H1 (cell line): ENCODE results near the gene CNOT8. TPM values are rescaled to one million over a fixed set of nuclear protein-coding genes. Genes with fewer than 3 reads are reported as not detected.

Source experiments
- CTCF ChIA-PET: fragments of 300-600 bp; sonication (Branson Sonifier 250); formaldehyde crosslinking; loops from one replicate; lab custom pipeline; 2021; ENCODE audit not compliant: partially characterized antibody; lab: Charles Lee
- POLR2A ChIA-PET: fragments of 300-600 bp; sonication (Branson Sonifier 250); formaldehyde crosslinking; loops from one replicate; lab custom pipeline; 2021; ENCODE audit warnings: inconsistent platforms; ENCODE audit not compliant: partially characterized antibody; lab: Charles Lee
- DNase-seq, 2 experiments: peaks; one replicate each; pipeline versions ENCODE4 v3.0.0 to v3.0.0-alpha.2; 2010 to 2022; ENCODE audit warnings: low spot score in 2 of 2, low read depth in 1 of 2, mixed read lengths in 1 of 2
- FAIRE-seq: peaks from 2 replicates; lab custom pipeline; 2011; peaks lifted over from hg19 to GRCh38; lab: Jason Lieb, UNC
- H2AFZ ChIP-seq: 2 replicates; pipeline ENCODE4 v1.8.1; 2012; ENCODE audit warnings: low read length, inconsistent platforms
- H2AK5ac ChIP-seq: 2 replicates; pipeline ENCODE4 v1.6.1; 2013; ENCODE audit warnings: low read depth, low read length
- H2BK120ac ChIP-seq: replicated peaks from 2 replicates; pipeline ENCODE3; 2013; ENCODE audit warnings: low read depth, low read length, inconsistent platforms
- H2BK12ac ChIP-seq: 2 replicates; pipeline ENCODE4 v1.6.1; 2013; ENCODE audit warnings: low read depth, low read length
- H2BK15ac ChIP-seq: 2 replicates; pipeline ENCODE4 v1.6.1; 2013; ENCODE audit warnings: low read length
- H2BK20ac ChIP-seq: 2 replicates; pipeline ENCODE4 v1.6.1; 2013; ENCODE audit warnings: low read length
- H2BK5ac ChIP-seq: 2 replicates; pipeline ENCODE4 v1.6.1; 2013; ENCODE audit warnings: low read depth, low read length
- H3K14ac ChIP-seq: 2 replicates; pipeline ENCODE4 v1.6.1; 2013; ENCODE audit warnings: inconsistent platforms; ENCODE audit not compliant: insufficient read length
- H3K18ac ChIP-seq: 2 replicates; pipeline ENCODE4 v1.6.1; 2013; ENCODE audit warnings: low read length; ENCODE audit errors: extremely low read depth
- H3K23ac ChIP-seq: 2 replicates; pipeline ENCODE4 v1.6.1; 2013; ENCODE audit warnings: inconsistent platforms; ENCODE audit not compliant: insufficient read length
- H3K23me2 ChIP-seq: 2 replicates; pipeline ENCODE4 v1.6.1; 2013; ENCODE audit warnings: low read depth, low read length
- H3K27ac ChIP-seq: 2 replicates; pipeline ENCODE4 v1.6.1; 2011; ENCODE audit warnings: low read depth, low read length, inconsistent platforms
- H3K27me3 ChIP-seq, 4 experiments: replicated peaks in 1 of 4; 1 replicate in 1 of 4; 2 replicates in 3 of 4; pipeline versions ENCODE4 v1.6.1 to v1.8.1; 2011 to 2013; ENCODE audit warnings: low read length in 3 of 4, mild to moderate bottlenecking in 3 of 4, inconsistent platforms in 2 of 4, mixed read lengths in 2 of 4, moderate library complexity in 1 of 4; ENCODE audit not compliant: control insufficient read depth in 3 of 4, insufficient read depth in 3 of 4; ENCODE audit errors: extremely low read depth in 1 of 4
- H3K36me3 ChIP-seq, 4 experiments: 2 replicates each; pipeline versions ENCODE4 v1.6.1 to v1.8.1; 2011 to 2013; ENCODE audit warnings: mild to moderate bottlenecking in 4 of 4, low read length in 3 of 4, moderate library complexity in 2 of 4, control low read depth in 1 of 4, inconsistent platforms in 1 of 4; ENCODE audit not compliant: insufficient read depth in 4 of 4, control insufficient read depth in 2 of 4
- H3K4ac ChIP-seq: replicated peaks from 2 replicates; pipeline ENCODE3; 2013; ENCODE audit warnings: low read length, low read depth, mixed read lengths, inconsistent platforms; ENCODE audit not compliant: insufficient read length
- H3K4me1 ChIP-seq, 4 experiments: replicated peaks in 1 of 4; 1 replicate in 1 of 4; 2 replicates in 3 of 4; pipeline versions ENCODE4 v1.6.1 to v1.8.1; 2011 to 2013; ENCODE audit warnings: low read length in 3 of 4, inconsistent platforms in 2 of 4, mixed read lengths in 1 of 4; ENCODE audit not compliant: insufficient read depth in 4 of 4, control insufficient read depth in 3 of 4
- H3K4me2 ChIP-seq, 2 experiments: 2 replicates each; pipeline versions ENCODE4 v1.6.1 to v1.8.1; 2011 to 2013; ENCODE audit warnings: low read depth in 2 of 2, low read length in 2 of 2, control low read depth in 1 of 2, inconsistent platforms in 1 of 2, mild to moderate bottlenecking in 1 of 2; ENCODE audit not compliant: insufficient read depth in 1 of 2
- H3K4me3 ChIP-seq, 4 experiments: fragments of 200-600, 300-600 bp in 1 of 4; sonication (generic), shearing (Covaris generic), sonication (Bioruptor Twin) in 1 of 4; 2 replicates each; pipeline versions ENCODE4 v1.5.1 to v1.8.1; 2011 to 2016; ENCODE audit warnings: low read length in 4 of 4, low read depth in 3 of 4, control low read depth in 2 of 4, inconsistent platforms in 2 of 4, mild to moderate bottlenecking in 2 of 4, mixed read lengths in 1 of 4, moderate library complexity in 1 of 4; ENCODE audit not compliant: insufficient read depth in 2 of 4; ENCODE audit errors: extremely low read depth in 1 of 4
- H3K56ac ChIP-seq: replicated peaks from 2 replicates; pipeline ENCODE3; 2013; ENCODE audit warnings: low read depth, mild to moderate bottlenecking, mixed read lengths, low read length, inconsistent platforms; ENCODE audit not compliant: insufficient read length
- H3K79me1 ChIP-seq: 2 replicates; pipeline ENCODE4 v1.6.1; 2013; ENCODE audit warnings: low read depth, low read length, control low read depth
- H3K79me2 ChIP-seq, 2 experiments: 2 replicates each; pipeline versions ENCODE4 v1.6.1 to v1.8.1; 2012 to 2013; ENCODE audit warnings: low read length in 2 of 2, mild to moderate bottlenecking in 2 of 2, inconsistent platforms in 1 of 2; ENCODE audit not compliant: insufficient read depth in 2 of 2, control insufficient read depth in 1 of 2
- H3K9ac ChIP-seq, 4 experiments: replicated peaks in 1 of 4; 1 replicate in 1 of 4; 2 replicates in 3 of 4; pipeline versions ENCODE4 v1.6.1 to v1.8.1; 2011 to 2013; ENCODE audit warnings: low read depth in 3 of 4, low read length in 3 of 4, control low read depth in 2 of 4, mild to moderate bottlenecking in 2 of 4, moderate library complexity in 2 of 4, inconsistent platforms in 1 of 4; ENCODE audit errors: extremely low read depth in 1 of 4
- H3K9me3 ChIP-seq, 2 experiments: 2 replicates each; pipeline versions ENCODE4 v1.6.1 to v1.8.1; 2012 to 2013; ENCODE audit warnings: mild to moderate bottlenecking in 2 of 2, moderate library complexity in 2 of 2, control low read depth in 1 of 2, inconsistent platforms in 1 of 2, low read depth in 1 of 2, low read length in 1 of 2, mixed read lengths in 1 of 2; ENCODE audit not compliant: insufficient read depth in 2 of 2
- H4K20me1 ChIP-seq, 2 experiments: replicated peaks in 1 of 2; 2 replicates each; pipeline versions ENCODE3 to v1.8.1; 2011 to 2013; ENCODE audit warnings: inconsistent platforms in 2 of 2, low read length in 2 of 2, mild to moderate bottlenecking in 1 of 2; ENCODE audit not compliant: insufficient read depth in 2 of 2, control insufficient read depth in 1 of 2
- H4K5ac ChIP-seq: 2 replicates; pipeline ENCODE4 v1.6.1; 2013; ENCODE audit warnings: low read length, low read depth, mixed read lengths, inconsistent platforms; ENCODE audit not compliant: insufficient read length
- H4K8ac ChIP-seq: 2 replicates; pipeline ENCODE4 v1.8.0; 2013; ENCODE audit warnings: mild to moderate bottlenecking, moderate library complexity, low read length, inconsistent platforms; ENCODE audit not compliant: insufficient read depth; ENCODE audit errors: extremely low read depth
- H4K91ac ChIP-seq: replicated peaks from 2 replicates; pipeline ENCODE3; 2013; ENCODE audit warnings: low read length, mixed read lengths, inconsistent platforms; ENCODE audit not compliant: insufficient read length
- EP300 ChIP-seq, 2 experiments: IDR thresholded peaks; 1 replicate in 1 of 2; 2 replicates in 1 of 2; pipeline ENCODE4 v1.6.1; 2011 to 2012; ENCODE audit warnings: low read depth in 2 of 2, low read length in 2 of 2, mild to moderate bottlenecking in 2 of 2, borderline replicate concordance in 1 of 2, inconsistent platforms in 1 of 2, moderate library complexity in 1 of 2
- POLR2A ChIP-seq, 2 experiments: IDR thresholded peaks; 1 replicate in 1 of 2; 2 replicates in 1 of 2; pipeline ENCODE4 v1.6.1; 2011; ENCODE audit warnings: low read depth in 2 of 2, low read length in 2 of 2, mild to moderate bottlenecking in 2 of 2; ENCODE audit errors: control extremely low read depth in 1 of 2
- WGBS, 2 experiments: shearing (Covaris generic) in 1 of 2; methylation state at CpG; one replicate each; pipeline versions ENCODE4 v1.1.6 to v1.1.7; 2013 to 2015; ENCODE audit warnings: low lambda C conversion rate in 2 of 2, mixed read lengths in 2 of 2, inconsistent platforms in 1 of 2, low coverage in 1 of 2, missing lambda C conversion rate in 1 of 2; ENCODE audit not compliant: insufficient replicate concordance in 2 of 2, insufficient coverage in 1 of 2, insufficient read length in 1 of 2; ENCODE audit errors: extremely low coverage in 1 of 2, missing lambda C conversion rate in 1 of 2; 5-methylcytosine and 5-hydroxymethylcytosine counted together
- polyA plus RNA-seq, 7 experiments: library from polyadenylated mRNA; depleted of rRNA in 3 of 7; stranded (reverse) in 5 of 7; unstranded in 2 of 7; fragments of >200 nt in 5 of 7; fragments of 200-250 nt in 2 of 7; gene quantifications; 1 replicate in 5 of 7; 2 replicates in 1 of 7; 4 replicates in 1 of 7; pipeline versions ENCODE4 v1.2.1 to v1.2.3, GENCODE V29; 2011 to 2013; ENCODE audit warnings: missing spikeins in 2 of 7, mixed read lengths in 2 of 7
- total RNA-seq: library from RNA; stranded (reverse); fragmentation: NEBNext Ultra II Directional; extraction: Animal tissue kit (Norgen Biotek cat#: 25700); gene quantifications from 2 replicates; pipeline ENCODE4 v1.2.1, GENCODE V29; 2021

The CNOT8 gene
- total and polyA plus RNA-seq, 2 of the 8 experiments (the other 6 are each of a cell fraction or from before 2014, with no cell fraction given) = 36.4 to 62.9 TPM

- Histone ChIP-seq H4K8ac (no peak overlapping the region), H4K20me1 (peaks cover 1 to 17% of the 10 kb centered on the region in 2 experiments), H2BK20ac (no peak overlapping the region), H3K4me1 (peaks cover 0 to 2% (median 0%) of the 10 kb centered on the region in 4 experiments; a peak in 1 of 7 replicates)
- no peak for DNase-seq
- TF ChIP-seq POLR2A (IDR thresholded peaks at IDR 0.05; ENCODE audit: control extremely low read depth in 1 of 2, low read depth in 2 of 2, low read length in 2 of 2) (0 out of 3 replicates have a peak, but pooled peaks of 1 of the 2 experiments have one; percentile 3), EP300 (IDR thresholded peaks at IDR 0.05; ENCODE audit: borderline replicate concordance in 1 of 2, low read depth in 2 of 2, low read length in 2 of 2) (no peak)
- TF ChIP-seq, all 59 proteins: peak for 1
- Histone ChIP-seq H3K4me2 (no peak overlapping the region), H2BK15ac (no peak overlapping the region), H3K9ac (no peak overlapping the region), H3K27me3 (no peaks in the 10 kb centered on the region), H3K56ac (no peak overlapping the region), H3K79me2 (no peaks in the 10 kb centered on the region), H2BK5ac (no peak overlapping the region), H4K91ac (no peak overlapping the region), H2BK12ac (no peak overlapping the region), H3K14ac (no peak overlapping the region), H3K9me3 (no peaks in the 10 kb centered on the region), H2BK120ac (no peak overlapping the region), H2AFZ (no peak overlapping the region), H3K23me2 (no peaks in the 10 kb centered on the region), H3K27ac (no peak overlapping the region), H3K4me3 (no peak overlapping the region), H3K36me3 (peaks cover 5 to 68% (median 31%) of the 10 kb centered on the region in 4 experiments), H3K23ac (no peak overlapping the region), H3K18ac (no peak overlapping the region), H4K5ac (no peak overlapping the region), H3K4ac (no peak overlapping the region), H3K79me1 (peaks cover 5% of the 10 kb centered on the region), H2AK5ac (no peak overlapping the region)
- WGBS, 2 experiments = 95% methylated on average over 6 of the region's 7 CpGs; no CpG with 5 or more reads in 1 of the 2 experiments
- no peak for FAIRE-seq
- CTCF ChIA-PET = interaction anchor here (0.7 to 1.3 kb wide), 2 partner anchors 14 to 16 kb away, joined by 3 to 5 read pairs; no protein-coding TSS in a partner anchor
- POLR2A ChIA-PET = interaction anchor here (0.7 to 2.5 kb wide), 9 partner anchors 10 to 39 kb away, joined by 3 to 10 read pairs (median 4); partner anchors contain the start of gene CNOT8
Measured at GRCh38 chr5:154819546-154819945, 38.9 kb upstream of the CNOT8 start.
